ENCODE results near the gene STX11. TPM values are rescaled to one million over a fixed set of nuclear protein-coding genes. Genes with fewer than 3 reads are reported as not detected.
"Not testable (repeated sequence)": the region's sequence is repeated elsewhere in the genome, so short reads cannot be mapped to it uniquely, and the experiment has no call there.

The STX11 gene
- total RNA-seq, 1 experiment from 2014 or later: not detected

DNA sequence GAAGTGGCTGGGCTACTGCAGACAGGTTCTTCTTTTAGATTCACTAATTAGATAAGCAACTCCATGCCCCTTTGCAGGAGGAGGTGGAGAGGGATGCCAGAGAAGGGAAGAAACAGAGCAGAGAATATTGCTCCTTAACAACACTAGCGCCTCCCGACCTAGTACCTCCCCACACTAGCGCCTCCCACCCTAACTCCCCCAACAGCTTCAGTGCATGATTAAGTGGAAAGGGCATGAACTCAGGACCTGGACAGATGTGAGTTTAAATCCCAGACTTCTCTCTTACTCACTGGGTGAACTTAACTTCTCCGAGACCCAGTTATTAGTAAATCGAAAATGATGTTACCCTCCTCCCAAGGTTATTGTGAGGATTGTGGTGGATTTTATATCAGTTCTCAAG, 25.7 kb downstream of the STX11 start:
- H3K4me3 ChIP-seq (ENCODE audit: insufficient read depth, low read depth, low read length): no peak overlapping the region
- no peak for DNase-seq
- H3K27me3 ChIP-seq (ENCODE audit: control insufficient read depth, insufficient read depth, low read length): no peaks in the 10 kb centered on the region
- no peaks in the 10 kb centered on the region for H3K36me3 ChIP-seq (replicated peaks; ENCODE audit: control insufficient read depth, insufficient read depth, low read length)

DNA sequence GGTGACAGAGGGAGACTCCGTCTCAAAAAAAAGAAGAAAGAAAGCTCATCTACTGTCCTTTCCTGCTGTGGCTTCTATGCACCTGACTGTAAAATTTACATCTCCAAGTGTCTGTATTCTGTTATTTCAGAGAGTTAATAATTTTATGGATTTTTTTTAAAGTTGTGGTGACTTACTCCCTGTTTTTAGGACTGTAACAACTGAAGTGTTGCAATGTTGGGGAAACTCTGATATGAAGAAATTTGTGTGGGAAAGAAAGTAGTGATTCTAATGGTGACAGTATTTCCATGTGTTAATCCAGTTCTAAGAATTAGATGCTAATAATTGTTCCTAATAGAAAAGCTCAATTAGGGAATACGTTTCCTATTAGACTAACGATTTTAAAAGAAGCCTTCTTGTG, 27.4 kb downstream of the STX11 start:
- no peaks in the 10 kb centered on the region for H3K27me3 ChIP-seq (ENCODE audit: control insufficient read depth, insufficient read depth, low read length)
- no peaks in the 10 kb centered on the region for H3K36me3 ChIP-seq (replicated peaks; ENCODE audit: control insufficient read depth, insufficient read depth, low read length)

DNA sequence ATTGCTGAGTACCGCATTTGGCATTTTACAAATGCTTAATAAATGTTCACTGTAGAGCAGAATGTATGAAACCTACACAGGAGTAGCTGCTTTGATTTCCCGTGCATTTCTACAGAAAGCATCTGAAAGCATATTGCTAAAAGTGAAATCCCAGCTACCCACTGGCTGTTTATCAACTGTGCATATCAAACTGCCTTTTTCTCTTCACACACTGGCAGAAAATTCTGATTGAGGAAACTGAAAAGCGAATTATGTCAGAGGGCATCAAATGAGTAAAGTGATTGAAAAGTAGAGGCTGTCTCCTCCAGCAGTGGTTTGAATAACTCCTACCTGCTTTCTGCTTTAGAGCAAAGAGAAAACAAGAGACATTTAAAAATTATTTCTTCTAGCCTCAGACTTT, 28.0 kb downstream of the STX11 start:
- H3K36me3 ChIP-seq (replicated peaks; ENCODE audit: control insufficient read depth, insufficient read depth, low read length): no peaks in the 10 kb centered on the region
- no peak for DNase-seq
- H3K4me3 ChIP-seq (ENCODE audit: insufficient read depth, low read depth, low read length): no peak overlapping the region
- H3K27me3 ChIP-seq (ENCODE audit: control insufficient read depth, insufficient read depth, low read length): no peaks in the 10 kb centered on the region

More for the DNA sequence above, 27.4 kb downstream of the STX11 start:
- DNase-seq: no peak
- no peak overlapping the region for H3K4me3 ChIP-seq (ENCODE audit: insufficient read depth, low read depth, low read length)

DNA sequence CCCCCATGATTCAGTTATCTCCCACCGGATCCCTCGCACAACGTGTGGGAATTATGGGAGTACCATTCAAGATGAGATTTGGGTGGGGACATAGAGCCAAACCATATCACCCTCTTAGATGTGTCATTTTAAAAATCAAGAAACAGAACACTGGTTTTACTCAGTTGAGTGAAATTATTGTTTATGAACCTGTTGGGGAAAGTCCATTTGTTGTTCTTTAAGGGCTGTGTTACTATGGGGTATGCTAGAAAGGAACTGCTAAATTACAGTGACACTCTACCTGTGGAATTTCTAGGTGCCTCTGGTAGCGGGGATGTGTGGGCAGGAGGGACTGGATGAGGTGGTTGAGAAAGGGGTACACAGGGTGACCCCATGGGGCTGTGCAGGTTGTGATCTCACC, 28.9 kb downstream of the STX11 start:
- no peaks in the 10 kb centered on the region for H3K27me3 ChIP-seq (ENCODE audit: control insufficient read depth, insufficient read depth, low read length)
- no peaks in the 10 kb centered on the region for H3K36me3 ChIP-seq (replicated peaks; ENCODE audit: control insufficient read depth, insufficient read depth, low read length)
- no peak for DNase-seq
- H3K4me3 ChIP-seq (ENCODE audit: insufficient read depth, low read depth, low read length): no peak overlapping the region

DNA sequence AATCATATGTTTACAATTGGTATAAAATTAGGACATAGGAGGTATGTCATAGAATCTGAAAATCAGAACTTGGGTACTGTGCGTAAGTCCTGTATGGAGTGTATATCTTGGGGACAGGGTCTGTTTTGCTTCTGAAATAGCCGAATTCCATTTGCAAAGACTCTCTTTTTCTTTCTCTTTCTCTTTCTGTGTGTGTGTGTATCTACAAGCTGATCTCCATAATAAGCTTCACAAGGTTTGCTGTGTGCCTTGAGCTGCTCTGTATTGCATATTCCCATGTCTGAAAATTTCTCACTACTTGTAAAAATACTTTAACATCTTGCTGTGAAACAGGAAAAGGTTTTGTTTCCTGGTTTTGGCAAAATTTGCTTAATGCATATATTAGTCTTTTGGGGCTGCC, 29.5 kb downstream of the STX11 start:
- Histone ChIP-seq H3K36me3 (replicated peaks; ENCODE audit: control insufficient read depth, insufficient read depth, low read length) (no peaks in the 10 kb centered on the region), H3K27me3 (ENCODE audit: control insufficient read depth, insufficient read depth, low read length) (no peaks in the 10 kb centered on the region)

DNA sequence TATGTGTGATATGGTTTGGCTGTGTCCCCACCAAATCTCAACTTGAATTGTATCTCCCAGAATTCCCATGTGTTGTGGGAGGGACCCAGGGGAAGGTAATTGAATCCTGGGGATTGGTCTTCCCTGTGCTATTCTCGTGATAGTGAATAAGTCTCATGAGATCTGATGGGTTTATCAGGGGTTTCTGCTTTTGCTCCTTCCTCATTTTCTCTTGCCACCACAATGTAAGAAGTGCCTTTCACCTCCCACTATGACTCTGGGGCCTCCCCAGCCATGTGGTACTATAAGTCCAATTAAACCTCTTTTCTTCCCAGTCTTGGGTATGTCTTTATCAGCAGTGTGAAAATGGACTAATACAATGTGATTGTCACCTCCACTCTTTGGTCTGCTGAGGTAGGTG, 30.0 kb downstream of the STX11 start:
- DNase-seq: not testable (repeated sequence)

More for the DNA sequence above, 29.5 kb downstream of the STX11 start:
- H3K4me3 ChIP-seq (ENCODE audit: insufficient read depth, low read depth, low read length): no peak overlapping the region
- DNase-seq: no peak

DNA sequence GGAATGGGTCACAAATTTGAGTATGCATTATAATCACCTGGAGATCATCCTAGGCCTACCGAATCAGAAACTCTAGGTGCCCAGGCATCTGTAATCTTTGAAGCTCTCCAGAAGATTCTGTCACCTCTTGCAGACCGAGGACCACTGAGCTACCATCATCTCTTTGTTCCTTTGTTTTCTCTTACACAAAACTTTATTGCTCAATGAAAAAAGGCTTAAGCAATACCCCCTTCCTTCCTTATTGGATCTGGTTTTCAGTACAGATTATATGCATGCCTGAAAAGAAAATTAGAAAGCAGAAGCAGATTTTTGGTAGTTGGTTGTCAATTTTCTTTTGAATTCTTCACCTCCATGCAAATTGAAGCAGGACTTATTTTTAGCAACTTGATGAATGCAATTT, 31.3 kb downstream of the STX11 start:
- Histone ChIP-seq H3K36me3 (replicated peaks; ENCODE audit: control insufficient read depth, insufficient read depth, low read length) (no peaks in the 10 kb centered on the region), H3K4me3 (ENCODE audit: insufficient read depth, low read depth, low read length) (no peak overlapping the region), H3K27me3 (ENCODE audit: control insufficient read depth, insufficient read depth, low read length) (no peaks in the 10 kb centered on the region)
- DNase-seq: no peak

More for the DNA sequence above, 30.0 kb downstream of the STX11 start:
- not testable (repeated sequence) for H3K36me3 ChIP-seq (replicated peaks; ENCODE audit: control insufficient read depth, insufficient read depth, low read length); H3K27me3 ChIP-seq (ENCODE audit: control insufficient read depth, insufficient read depth, low read length); H3K4me3 ChIP-seq (ENCODE audit: insufficient read depth, low read depth, low read length)

DNA sequence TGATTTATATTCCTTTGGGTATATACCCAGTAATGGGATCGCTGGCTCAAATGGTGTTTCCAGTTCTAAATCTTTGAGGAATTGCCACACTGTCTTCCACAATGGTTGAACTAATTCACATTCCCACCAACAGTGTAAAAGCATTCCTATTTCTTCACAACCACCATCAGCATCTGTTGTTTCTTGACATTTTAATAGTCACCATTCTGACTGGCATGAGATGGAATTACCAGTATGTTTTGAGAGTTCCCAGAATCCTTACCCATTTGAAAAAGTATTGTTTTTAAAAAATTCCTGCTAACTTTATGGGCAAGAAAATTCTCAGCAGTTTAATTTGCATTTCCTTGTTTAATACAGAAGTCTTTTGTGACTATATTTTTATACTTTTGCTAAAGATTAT, 33.9 kb downstream of the STX11 start:
- not testable (repeated sequence) for H3K4me3 ChIP-seq (ENCODE audit: insufficient read depth, low read depth, low read length); H3K36me3 ChIP-seq (replicated peaks; ENCODE audit: control insufficient read depth, insufficient read depth, low read length); H3K27me3 ChIP-seq (ENCODE audit: control insufficient read depth, insufficient read depth, low read length)

DNA sequence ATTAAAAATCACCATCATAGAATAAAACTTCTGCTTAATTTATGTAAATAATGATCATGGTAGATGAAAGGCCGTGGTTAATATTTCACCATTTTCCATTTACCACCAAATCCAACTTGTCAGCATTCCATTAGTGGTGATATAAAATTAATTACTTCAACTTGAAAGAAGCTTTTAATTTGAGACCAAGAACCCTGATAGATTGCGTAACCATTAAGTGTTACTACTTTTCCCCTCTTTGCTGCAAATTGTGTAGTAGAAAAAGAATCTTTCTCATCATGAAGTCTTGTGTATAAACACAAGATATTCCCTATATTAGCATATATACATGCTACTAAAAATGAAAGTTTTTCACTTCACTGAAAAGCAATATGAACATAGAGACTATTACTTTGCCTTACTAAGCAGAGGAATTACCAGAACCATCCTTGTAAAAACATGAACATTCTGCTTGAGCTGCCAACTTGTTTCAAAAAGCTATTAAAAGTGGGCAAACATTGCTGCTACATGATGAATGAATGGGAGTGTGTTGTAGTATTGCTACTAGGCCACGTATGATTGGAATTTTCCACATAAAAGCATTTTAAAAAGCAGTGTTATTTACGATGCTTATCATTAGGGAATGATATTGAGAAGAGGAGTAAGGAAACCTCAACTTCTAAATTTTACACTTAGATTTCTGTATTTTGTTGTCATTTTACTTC, 35.0 kb downstream of the STX11 start:
- H3K36me3 ChIP-seq (replicated peaks; ENCODE audit: control insufficient read depth, insufficient read depth, low read length): no peaks in the 10 kb centered on the region
- H3K27me3 ChIP-seq (ENCODE audit: control insufficient read depth, insufficient read depth, low read length): no peaks in the 10 kb centered on the region
- DNase-seq: no peak
- H3K4me3 ChIP-seq (ENCODE audit: insufficient read depth, low read depth, low read length): no peak overlapping the region

More for the DNA sequence above, 33.9 kb downstream of the STX11 start:
- not testable (repeated sequence) for DNase-seq

DNA sequence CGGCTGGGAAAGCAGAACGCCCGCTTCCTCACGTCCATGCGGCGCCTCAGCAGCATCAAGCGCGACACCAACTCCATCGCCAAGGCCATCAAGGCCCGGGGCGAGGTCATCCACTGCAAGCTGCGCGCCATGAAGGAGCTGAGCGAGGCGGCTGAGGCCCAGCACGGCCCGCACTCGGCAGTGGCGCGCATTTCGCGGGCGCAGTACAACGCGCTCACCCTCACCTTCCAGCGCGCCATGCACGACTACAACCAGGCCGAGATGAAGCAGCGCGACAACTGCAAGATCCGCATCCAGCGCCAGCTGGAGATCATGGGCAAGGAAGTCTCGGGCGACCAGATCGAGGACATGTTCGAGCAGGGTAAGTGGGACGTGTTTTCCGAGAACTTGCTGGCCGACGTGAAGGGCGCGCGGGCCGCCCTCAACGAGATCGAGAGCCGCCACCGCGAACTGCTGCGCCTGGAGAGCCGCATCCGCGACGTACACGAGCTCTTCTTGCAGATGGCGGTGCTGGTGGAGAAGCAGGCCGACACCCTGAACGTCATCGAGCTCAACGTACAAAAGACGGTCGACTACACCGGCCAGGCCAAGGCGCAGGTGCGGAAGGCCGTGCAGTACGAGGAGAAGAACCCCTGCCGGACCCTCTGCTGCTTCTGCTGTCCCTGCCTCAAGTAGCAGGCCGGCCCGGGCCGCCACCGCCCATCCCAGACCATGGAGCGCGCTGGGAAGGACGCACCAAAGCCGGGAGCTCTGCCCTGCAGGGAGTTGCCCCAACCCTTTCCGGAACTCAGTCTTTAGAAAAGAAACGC, 36.7 kb downstream of the STX11 start:
- Histone ChIP-seq H3K4me3 (ENCODE audit: insufficient read depth, low read depth, low read length) (no peak overlapping the region), H3K27me3 (ENCODE audit: control insufficient read depth, insufficient read depth, low read length) (no peaks in the 10 kb centered on the region), H3K36me3 (replicated peaks; ENCODE audit: control insufficient read depth, insufficient read depth, low read length) (no peaks in the 10 kb centered on the region)
- peak; percentile 15 for DNase-seq

DNA sequence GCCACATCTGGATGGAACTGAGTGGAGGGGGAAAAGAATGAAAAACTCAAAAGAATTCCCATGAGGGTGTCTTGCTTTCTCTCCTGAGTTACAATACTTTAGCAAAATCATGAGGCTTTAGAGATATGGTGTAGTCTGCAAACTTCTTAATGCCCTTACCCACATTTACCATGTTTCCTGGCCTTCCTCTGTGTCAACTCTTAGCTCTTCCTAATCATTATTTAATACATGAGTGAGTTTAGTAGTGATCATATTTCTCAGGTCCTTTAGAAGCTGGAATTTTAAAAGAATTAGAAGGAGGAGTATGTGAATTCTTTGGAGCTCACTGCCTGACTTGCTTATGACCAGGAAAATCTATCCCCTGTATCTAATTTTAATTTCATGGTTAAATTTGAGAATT, 39.0 kb downstream of the STX11 start:
- DNase-seq: no peak
- Histone ChIP-seq H3K36me3 (replicated peaks; ENCODE audit: control insufficient read depth, insufficient read depth, low read length) (no peaks in the 10 kb centered on the region), H3K4me3 (ENCODE audit: insufficient read depth, low read depth, low read length) (no peak overlapping the region), H3K27me3 (ENCODE audit: control insufficient read depth, insufficient read depth, low read length) (no peaks in the 10 kb centered on the region)

DNA sequence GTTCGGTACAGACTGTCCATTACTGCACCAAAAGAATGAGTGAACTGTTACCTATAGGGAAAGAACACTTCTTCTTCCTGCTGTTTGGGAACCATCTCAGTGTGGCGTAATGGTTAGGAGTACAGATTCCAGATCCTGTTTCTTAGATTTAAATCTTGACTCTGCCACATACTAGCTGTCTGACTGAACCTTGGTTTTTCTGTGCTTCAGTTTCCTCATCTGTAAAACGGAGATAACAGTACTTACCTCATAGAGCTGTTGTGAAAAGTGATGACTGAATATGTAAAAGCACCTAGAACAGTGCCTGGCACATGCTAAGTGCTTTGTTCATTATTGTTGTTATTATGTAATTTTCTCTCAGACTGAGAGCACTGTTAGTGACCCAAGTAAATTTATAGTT, 39.8 kb downstream of the STX11 start:
- DNase-seq: no peak
- Histone ChIP-seq H3K36me3 (replicated peaks; ENCODE audit: control insufficient read depth, insufficient read depth, low read length) (no peaks in the 10 kb centered on the region), H3K27me3 (ENCODE audit: control insufficient read depth, insufficient read depth, low read length) (no peaks in the 10 kb centered on the region), H3K4me3 (ENCODE audit: insufficient read depth, low read depth, low read length) (no peak overlapping the region)

DNA sequence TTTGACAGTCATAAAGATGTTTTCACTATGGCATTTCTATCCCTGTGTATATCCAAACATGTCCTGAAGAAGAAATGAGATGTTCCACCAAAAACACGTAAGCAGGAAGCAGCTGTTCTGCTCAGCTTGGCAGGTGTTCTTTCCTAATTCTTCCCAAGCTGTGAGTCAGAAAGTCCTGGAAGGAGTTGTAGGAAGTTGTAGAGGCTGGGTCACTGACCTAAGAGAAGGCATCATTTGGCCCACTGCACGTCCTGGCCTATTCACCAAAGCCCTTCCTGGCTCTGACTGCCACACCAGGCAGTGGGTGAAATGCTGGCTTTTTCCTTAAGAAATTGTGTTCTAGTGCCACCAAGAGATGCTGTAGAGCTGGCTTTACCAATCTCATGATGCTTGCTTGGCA, 40.3 kb downstream of the STX11 start:
- DNase-seq: no peak
- H3K4me3 ChIP-seq (ENCODE audit: insufficient read depth, low read depth, low read length): no peak overlapping the region
- no peaks in the 10 kb centered on the region for H3K27me3 ChIP-seq (ENCODE audit: control insufficient read depth, insufficient read depth, low read length)
- no peaks in the 10 kb centered on the region for H3K36me3 ChIP-seq (replicated peaks; ENCODE audit: control insufficient read depth, insufficient read depth, low read length)

DNA sequence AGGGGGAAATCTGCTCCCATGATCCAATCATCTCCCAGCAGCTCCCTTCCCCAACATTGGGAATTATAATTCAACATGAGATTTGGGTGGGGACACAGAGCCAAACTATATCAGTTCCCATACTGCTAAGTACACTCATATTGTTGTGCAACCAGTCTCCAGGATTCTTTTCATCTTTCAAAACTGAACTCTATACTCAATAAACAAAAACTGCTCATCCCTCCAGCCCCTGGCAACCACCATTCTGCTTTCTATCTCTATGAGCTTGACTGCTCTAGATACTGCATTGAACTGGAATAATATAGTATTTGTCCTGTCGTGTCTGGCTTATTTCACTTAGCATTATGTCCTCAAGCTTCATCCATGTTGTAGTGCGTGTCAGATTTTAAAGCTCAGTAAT, 42.9 kb downstream of the STX11 start:
- no peaks in the 10 kb centered on the region for H3K36me3 ChIP-seq (replicated peaks; ENCODE audit: control insufficient read depth, insufficient read depth, low read length)
- no peak overlapping the region for H3K4me3 ChIP-seq (ENCODE audit: insufficient read depth, low read depth, low read length)
- H3K27me3 ChIP-seq (ENCODE audit: control insufficient read depth, insufficient read depth, low read length): no peaks in the 10 kb centered on the region
- DNase-seq: no peak

DNA sequence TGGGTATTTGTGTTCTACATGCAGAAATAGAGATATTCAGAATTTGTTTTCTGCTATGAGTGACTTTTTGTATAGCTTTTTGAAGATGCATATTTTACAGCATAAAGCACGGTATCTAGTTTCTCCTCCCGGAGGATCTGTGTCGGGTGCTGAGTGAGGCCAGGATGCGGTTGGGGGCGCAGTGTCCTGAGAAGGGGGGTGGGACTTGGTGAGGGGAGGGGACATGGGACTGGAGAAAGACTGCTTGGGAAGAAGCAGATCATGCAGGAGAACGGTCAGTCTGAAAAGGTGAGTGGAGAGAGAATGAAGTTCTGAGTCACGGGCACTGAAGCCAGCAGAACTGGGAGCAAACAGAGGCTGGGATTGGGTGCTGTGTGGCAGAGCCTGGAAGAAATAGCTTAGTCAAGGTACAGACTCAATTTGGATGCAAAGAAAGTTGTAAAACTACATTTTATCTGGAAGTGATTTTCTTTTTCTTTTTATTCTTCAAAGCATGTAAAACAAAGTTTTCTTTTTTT, 44.0 kb downstream of the STX11 start:
- Histone ChIP-seq H3K27me3 (ENCODE audit: control insufficient read depth, insufficient read depth, low read length) (no peaks in the 10 kb centered on the region), H3K4me3 (ENCODE audit: insufficient read depth, low read depth, low read length) (no peak overlapping the region), H3K36me3 (replicated peaks; ENCODE audit: control insufficient read depth, insufficient read depth, low read length) (no peaks in the 10 kb centered on the region)
- DNase-seq: peak; percentile 48

Measured in H7 (cell line).